ENCODE data around the gene ANKRD2. TPM values are rescaled to one million over a fixed set of nuclear protein-coding genes. Genes with fewer than 3 reads are reported as not detected.

ANKRD2 gene
- total and polyA plus RNA-seq, 2 donors (not counting 3 experiments of a cell fraction or from before 2014, with no cell fraction given) = 1.6 to 1.8 TPM

GRCh38 chr10:97542169-97543024 lies 30.2 kb upstream of the ANKRD2 start:
- no peaks in the 10 kb centered on the region for H4K20me1 ChIP-seq (replicated peaks; ENCODE audit: control insufficient read depth, extremely low read depth, insufficient read depth, low read length)
- peaks cover 4% of the 10 kb centered on the region for H3K79me2 ChIP-seq (ENCODE audit: control insufficient read depth, insufficient read depth, low read length)
- H2AFZ ChIP-seq (ENCODE audit: low read depth, low read length) = no peak overlapping the region
- TSS peak; percentile 90 for BruUV-seq (replicated peaks)
- POLR2A ChIA-PET = interaction anchor here (1.0 to 2.2 kb wide), 3 partner anchors 9 to 43 kb away, joined by 3 to 8 read pairs (median 5); partner anchors contain the start of genes MMS19 and UBTD1
- H3K27ac ChIP-seq (ENCODE audit: insufficient read depth, low read depth, low read length) = peak overlapping the region; percentile 99
- peaks cover 61% of the 10 kb centered on the region for H3K4me1 ChIP-seq (ENCODE audit: control insufficient read depth, extremely low read depth, insufficient read depth, low read length)
- TF ChIP-seq GATA2 (IDR thresholded peaks at IDR 0.05; ENCODE audit: insufficient read depth, insufficient read length, low read depth, low read length) (no peak), FOS (IDR thresholded peaks at IDR 0.05; ENCODE audit: borderline replicate concordance, insufficient read depth, low read length) (peak; percentile 99), POLR2AphosphoS5 (IDR thresholded peaks at IDR 0.05; ENCODE audit: insufficient read depth, low read depth, low read length) (peak; percentile 81), CTCF (IDR thresholded peaks at IDR 0.05; ENCODE audit: extremely low read depth in 1 of 2, insufficient read depth in 1 of 2, low read depth in 1 of 2, low read length in 2 of 2) (no peak), POLR2A (IDR thresholded peaks at IDR 0.05; ENCODE audit: low read depth, low read length) (peak; percentile 36), JUN (IDR thresholded peaks at IDR 0.05; ENCODE audit: borderline replicate concordance, insufficient read depth, insufficient read length, low read depth) (peak; percentile 92)
- no peaks in the 10 kb centered on the region for H3K36me3 ChIP-seq (ENCODE audit: control insufficient read depth in 2 of 2, extremely low read depth in 1 of 2, insufficient read depth in 2 of 2, low read length in 2 of 2)
- intact Hi-C loops (cut with micrococcal nuclease) (loop anchor here (1.0 to 2.0 kb wide), 6 partner anchors 24 to 96 kb away; partner anchors contain the start of genes EXOSC1, MMS19, UBTD1 and ZDHHC16), dilution Hi-C loops (cut with MboI; ENCODE audit: extremely low pct_ligation_motif_present, low sequenced_read_pairs) (no loop called here)
- no peaks in the 10 kb centered on the region for H3K9me3 ChIP-seq (replicated peaks; ENCODE audit: control insufficient read depth, insufficient read depth, low read length)
- no peaks in the 10 kb centered on the region for H3K9me1 ChIP-seq (replicated peaks; ENCODE audit: control insufficient read depth, extremely low read depth, insufficient read depth, low read length)
- CTCF ChIA-PET = interaction anchor here (0.8 to 6.6 kb wide), 6 partner anchors 9 to 43 kb away, joined by 3 to 93 read pairs (median 6); partner anchors contain the start of gene UBTD1
- FAIRE-seq = no peak
- H3K4me3 ChIP-seq (replicated peaks in 1 of 3; ENCODE audit: insufficient read depth in 1 of 3, low read depth in 1 of 3, low read length in 3 of 3) = no peak overlapping the region
- H3K9ac ChIP-seq (replicated peaks; ENCODE audit: extremely low read depth, insufficient read depth, low read length) = peak overlapping the region; percentile 84
- H3K27me3 ChIP-seq (ENCODE audit: control insufficient read depth in 2 of 2, insufficient read depth in 2 of 2, low read length in 2 of 2) = no peaks in the 10 kb centered on the region
- peak; percentile 98 for DNase-seq (ENCODE audit: low read depth, low spot score)
- H3K4me2 ChIP-seq (ENCODE audit: insufficient read depth, low read length) = peak overlapping the region; percentile 38

All from endothelial cell of umbilical vein (primary cell).